ENCODE results near the gene UGT8.

The UGT8 gene

GRCh38 chr4:114598191-114599121 lies at the start of gene UGT8:
Gene UGT8, plus strand, starts transcription at chr4:114598807. Its CDS starts 24,074 bp downstream, at chr4:114622881.
- Histone ChIP-seq H3K27me3 (ENCODE audit: low read depth, low read length) (no peaks in the 10 kb centered on the region), H3K36me3 (replicated peaks; ENCODE audit: low read depth, low read length) (no peaks in the 10 kb centered on the region), H3K4me2 (ENCODE audit: low read length) (peak within 1 kb of the TSS; percentile 86), H4K20me1 (ENCODE audit: insufficient read depth, low read length) (peaks cover 14% of the 10 kb centered on the region; the same call in 1 of the 2 replicates), H3K79me2 (ENCODE audit: low read length) (peaks cover 42% of the 10 kb centered on the region), H3K4me1 (ENCODE audit: low read length) (peaks cover 36% of the 10 kb centered on the region), H3K9me3 (ENCODE audit: insufficient read depth, low read length) (no peaks in the 10 kb centered on the region), H3K4me3 (ENCODE audit: low read length) (peak within 1 kb of the TSS; percentile 99), H3K27ac (ENCODE audit: low read length) (peak within 1 kb of the TSS; percentile 81), H3K9ac (ENCODE audit: low read length) (peak within 1 kb of the TSS; percentile 97), H2AFZ (ENCODE audit: low read depth, low read length) (peak within 1 kb of the TSS; percentile 95)
- TF ChIP-seq CTCF (IDR thresholded peaks at IDR 0.05; ENCODE audit: low read depth, low read length) = no peak
- no peak for TF ChIP-seq EZH2phosphoT487 (IDR thresholded peaks at IDR 0.05; ENCODE audit: low read depth)

- Histone ChIP-seq H3K4me1 (ENCODE audit: low read length) (no peaks in the 10 kb centered on the region), H3K4me2 (ENCODE audit: low read length) (no peak overlapping the region)
These were observed 49.0 kb upstream of the UGT8 start for GRCh38 chr4:114549638-114550037.

DNA sequence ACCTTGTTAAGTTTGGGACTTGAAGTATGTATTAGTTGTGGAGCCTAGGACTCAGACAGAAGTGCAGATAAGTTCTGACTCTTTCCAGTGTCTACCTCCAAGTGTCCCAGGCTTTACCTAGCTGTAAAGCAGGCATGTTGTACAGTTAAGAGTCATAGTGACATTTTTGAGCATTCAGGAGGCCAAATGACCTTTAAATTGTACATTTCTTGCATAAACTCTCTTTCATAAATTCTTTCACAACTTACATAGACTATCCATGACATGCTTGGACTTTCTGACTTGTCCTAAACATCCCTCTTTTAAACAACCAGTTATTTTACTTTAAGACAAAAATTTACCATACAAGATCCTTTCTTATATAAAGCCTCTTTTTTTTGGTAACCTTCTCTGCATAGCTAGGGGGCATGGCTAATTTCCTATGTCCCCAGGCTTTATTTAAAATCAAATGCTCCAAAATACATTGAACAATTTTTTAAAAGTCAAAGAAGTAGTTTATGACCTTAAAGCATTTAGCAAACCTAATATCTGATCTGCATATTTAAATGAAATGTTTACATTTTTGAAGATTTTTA lies 40.1 kb upstream of the UGT8 start:
- no peak overlapping the region for H2AFZ ChIP-seq (ENCODE audit: low read depth, low read length)
- H3K9me3 ChIP-seq (ENCODE audit: insufficient read depth, low read length) = peaks cover 19% of the 10 kb centered on the region
- no peaks in the 10 kb centered on the region for H4K20me1 ChIP-seq (ENCODE audit: insufficient read depth, low read length)
- no peaks in the 10 kb centered on the region for H3K79me2 ChIP-seq (ENCODE audit: low read length)
- H3K9ac ChIP-seq (ENCODE audit: low read length) = no peak overlapping the region
- no peaks in the 10 kb centered on the region for H3K36me3 ChIP-seq (replicated peaks; ENCODE audit: low read depth, low read length)
- H3K27ac ChIP-seq (ENCODE audit: low read length) = no peak overlapping the region
- H3K4me2 ChIP-seq (ENCODE audit: low read length) = no peak overlapping the region
- TF ChIP-seq EZH2phosphoT487 (IDR thresholded peaks at IDR 0.05; ENCODE audit: low read depth) (no peak), CTCF (IDR thresholded peaks at IDR 0.05; ENCODE audit: low read depth, low read length) (no peak)
- no peaks in the 10 kb centered on the region for H3K27me3 ChIP-seq (ENCODE audit: low read depth, low read length)
- no peak overlapping the region for H3K4me3 ChIP-seq (ENCODE audit: low read length)
- H3K4me1 ChIP-seq (ENCODE audit: low read length) = no peaks in the 10 kb centered on the region

More at GRCh38 chr4:114549638-114550037, 49.0 kb upstream of the UGT8 start:
- Histone ChIP-seq H2AFZ (ENCODE audit: low read depth, low read length) (no peak overlapping the region), H3K27ac (ENCODE audit: low read length) (no peak overlapping the region), H3K9me3 (ENCODE audit: insufficient read depth, low read length) (no peaks in the 10 kb centered on the region; the same call in 1 of the 2 replicates), H3K4me3 (ENCODE audit: low read length) (no peak overlapping the region), H3K36me3 (replicated peaks; ENCODE audit: low read depth, low read length) (no peaks in the 10 kb centered on the region), H3K27me3 (ENCODE audit: low read depth, low read length) (no peaks in the 10 kb centered on the region), H3K79me2 (ENCODE audit: low read length) (no peaks in the 10 kb centered on the region), H3K9ac (ENCODE audit: low read length) (no peak overlapping the region), H4K20me1 (ENCODE audit: insufficient read depth, low read length) (no peaks in the 10 kb centered on the region)
- TF ChIP-seq EZH2phosphoT487 (IDR thresholded peaks at IDR 0.05; ENCODE audit: low read depth) = no peak
- TF ChIP-seq CTCF (IDR thresholded peaks at IDR 0.05; ENCODE audit: low read depth, low read length) = no peak

GRCh38 chr4:114561590-114561989 lies 37.0 kb upstream of the UGT8 start:
- peaks cover 19% of the 10 kb centered on the region for H3K9me3 ChIP-seq (ENCODE audit: insufficient read depth, low read length)
- no peaks in the 10 kb centered on the region for H3K36me3 ChIP-seq (replicated peaks; ENCODE audit: low read depth, low read length)
- H2AFZ ChIP-seq (ENCODE audit: low read depth, low read length) = no peak overlapping the region
- TF ChIP-seq CTCF (IDR thresholded peaks at IDR 0.05; ENCODE audit: low read depth, low read length) (no peak), EZH2phosphoT487 (IDR thresholded peaks at IDR 0.05; ENCODE audit: low read depth) (no peak)
- no peaks in the 10 kb centered on the region for H4K20me1 ChIP-seq (ENCODE audit: insufficient read depth, low read length)
- no peak overlapping the region for H3K27ac ChIP-seq (ENCODE audit: low read length)
- no peak overlapping the region for H3K9ac ChIP-seq (ENCODE audit: low read length)
- no peaks in the 10 kb centered on the region for H3K27me3 ChIP-seq (ENCODE audit: low read depth, low read length)
- no peaks in the 10 kb centered on the region for H3K79me2 ChIP-seq (ENCODE audit: low read length)
- no peak overlapping the region for H3K4me3 ChIP-seq (ENCODE audit: low read length)
- H3K4me1 ChIP-seq (ENCODE audit: low read length) = no peaks in the 10 kb centered on the region
- H3K4me2 ChIP-seq (ENCODE audit: low read length) = no peak overlapping the region
